Stimulated activated CD4-positive, alpha-beta T cell treated with anti-CD3 and anti-CD28 coated beads, Interleukin-4, amount 100 ng/mL, for 48 hours (primary cell): ENCODE measurements around the gene C17orf107.
A peak's percentile ranks its signal among the peaks of the same experiment; 100 is the strongest.

Experiments used
- DNase-seq, 2 donors: peaks; one replicate each; pipeline ENCODE4 v3.0.0-alpha.2; 2020; ENCODE audit warnings: low read depth in 2 of 2

Gene C17orf107

DNA sequence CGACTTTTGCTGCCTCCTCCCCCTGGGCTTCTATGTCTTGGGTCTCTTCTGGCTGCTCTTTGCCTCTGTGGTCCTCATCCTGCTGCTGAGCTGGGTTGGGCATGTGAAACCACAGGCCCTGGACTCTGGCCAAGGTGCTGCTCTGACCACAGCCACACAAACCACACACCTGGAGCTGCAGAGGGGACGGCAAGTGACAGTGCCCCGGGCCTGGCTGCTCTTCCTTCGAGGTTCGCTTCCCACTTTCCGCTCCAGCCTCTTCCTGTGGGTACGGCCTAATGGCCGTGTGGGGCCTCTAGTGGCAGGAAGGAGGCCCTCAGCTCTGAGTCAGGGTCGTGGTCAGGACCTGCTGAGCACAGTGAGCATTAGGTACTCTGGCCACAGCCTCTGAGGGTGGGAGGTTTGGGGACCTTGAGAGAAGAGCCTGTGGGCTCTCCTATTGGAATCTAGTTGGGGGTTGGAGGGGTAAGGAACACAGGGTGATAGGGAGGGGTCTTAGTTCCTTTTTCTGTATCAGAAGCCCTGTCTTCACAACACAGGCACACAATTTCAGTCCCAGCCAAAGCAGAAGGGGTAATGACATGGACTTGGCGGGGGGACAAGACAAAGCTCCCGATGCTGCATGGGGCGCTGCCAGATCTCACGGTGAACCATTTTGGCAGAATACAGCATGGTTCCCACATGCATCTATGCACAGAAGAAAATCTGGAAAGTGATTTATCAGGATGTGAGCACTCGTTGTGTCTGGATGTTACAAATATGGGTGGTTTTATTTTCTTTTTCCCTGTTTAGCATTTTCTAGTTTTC lies 35.0 kb downstream of the C17orf107 start:
- DNase-seq: no peak

- no peak for DNase-seq
These were observed 36.3 kb downstream of the C17orf107 start for GRCh38 chr17:4935650-4936049.

DNA sequence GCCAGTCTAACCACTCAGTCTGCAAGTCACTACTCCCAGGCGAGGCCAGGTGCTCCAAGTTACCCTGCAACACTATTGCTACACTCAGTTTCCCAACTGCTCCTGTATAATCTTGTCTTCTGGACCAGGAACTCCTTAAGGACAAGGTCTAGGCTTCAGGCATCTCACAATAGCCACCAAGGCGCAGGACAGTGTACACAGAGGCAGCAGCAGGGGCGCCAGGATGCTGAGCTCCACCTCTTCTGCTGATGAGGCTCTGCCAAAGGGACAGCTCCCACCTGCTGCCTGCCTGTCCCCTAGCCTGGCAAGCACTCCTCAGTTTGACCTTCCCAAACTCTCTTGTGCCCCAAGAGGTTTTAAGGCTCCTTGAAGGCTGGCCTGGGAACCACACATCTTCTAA lies 37.1 kb downstream of the C17orf107 start:
- DNase-seq: no peak

GRCh38 chr17:4937553-4937952 lies 38.2 kb downstream of the C17orf107 start:
- no peak for DNase-seq

DNA sequence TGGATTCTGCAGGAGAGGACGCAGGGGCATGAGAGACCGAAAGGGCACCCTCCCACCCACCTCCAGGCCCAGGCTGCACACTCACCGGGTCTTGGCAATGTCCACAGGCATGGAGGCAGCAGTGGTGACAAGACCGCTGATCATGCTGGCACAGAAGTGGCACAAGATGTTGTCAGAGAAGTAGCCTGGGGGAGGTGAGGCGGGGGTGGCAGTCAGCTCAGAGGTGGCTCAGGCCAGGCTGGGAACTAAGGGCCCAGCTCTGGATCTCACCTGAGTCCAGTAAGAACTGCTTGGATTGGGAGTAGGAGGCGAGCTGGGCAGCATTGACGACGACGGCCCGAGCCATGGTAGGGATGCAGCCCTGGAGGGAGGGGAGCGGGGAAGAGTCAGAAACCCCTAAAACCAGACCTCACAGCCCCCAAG lies 38.7 kb downstream of the C17orf107 start:
- no peak for DNase-seq

- DNase-seq: no peak
These were observed 39.6 kb downstream of the C17orf107 start for GRCh38 chr17:4938688-4939545.

DNA sequence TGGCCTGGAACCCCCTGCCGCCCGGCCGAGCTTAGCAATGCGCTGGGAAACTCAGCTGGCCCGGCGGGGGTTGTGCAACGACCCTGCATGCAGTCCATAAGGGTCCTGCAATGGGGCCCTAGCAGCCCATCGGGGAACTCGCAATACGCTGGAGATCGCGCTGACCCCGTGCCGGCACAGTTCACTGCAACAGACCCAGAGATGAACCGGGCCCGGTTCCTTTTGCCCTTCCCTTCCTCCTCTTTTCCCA lies 40.1 kb downstream of the C17orf107 start:
- DNase-seq: no peak

DNA sequence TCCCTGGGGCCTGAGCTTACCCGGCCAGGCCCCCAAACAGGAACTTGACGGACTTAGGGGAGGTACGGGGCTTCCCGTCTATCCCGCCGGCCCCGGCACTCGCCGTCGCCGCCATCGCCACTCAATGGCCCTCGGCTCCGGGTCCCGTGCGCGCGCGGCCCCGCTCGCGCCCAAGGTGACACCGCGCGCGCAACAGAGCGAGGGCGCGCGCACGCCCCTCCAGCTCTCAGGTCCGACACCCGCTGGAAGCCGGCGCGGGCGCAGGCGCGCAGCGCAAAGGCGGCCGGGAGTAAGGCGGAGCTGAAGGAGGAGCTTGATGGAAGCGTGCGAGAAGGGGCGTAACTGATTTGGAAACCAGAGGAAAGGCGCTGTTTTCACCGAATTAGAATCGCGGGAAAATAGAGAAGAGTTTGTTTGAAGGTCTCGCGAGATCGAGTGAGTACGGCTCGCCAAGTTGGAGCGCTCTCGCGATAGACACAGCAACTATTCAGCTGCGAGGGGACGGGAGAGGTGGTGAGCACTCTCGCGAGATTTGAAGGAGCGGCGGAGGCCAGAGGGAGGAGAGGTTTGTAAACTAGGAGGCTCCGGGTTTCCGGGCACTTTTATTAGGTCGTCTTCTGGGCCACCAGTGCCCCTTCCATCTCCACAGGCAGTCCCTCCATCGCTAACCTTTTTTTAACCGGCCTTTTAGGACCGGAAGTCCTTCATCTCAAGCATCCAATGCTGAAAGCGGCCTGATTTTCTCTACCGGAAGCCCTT lies 40.6 kb downstream of the C17orf107 start, which contains the start of the genes RNF167 and SLC25A11:
TSS of gene RNF167 (plus strand) at position 473 of the 759 bp plus-strand sequence. CDS start 642 bp downstream, outside the sequence.
TSS of gene SLC25A11 (minus strand) at position 251 of the 759 bp plus-strand sequence. CDS start at position 115, 136 bp downstream.
- peak; percentile 88 to 94 for DNase-seq

DNA sequence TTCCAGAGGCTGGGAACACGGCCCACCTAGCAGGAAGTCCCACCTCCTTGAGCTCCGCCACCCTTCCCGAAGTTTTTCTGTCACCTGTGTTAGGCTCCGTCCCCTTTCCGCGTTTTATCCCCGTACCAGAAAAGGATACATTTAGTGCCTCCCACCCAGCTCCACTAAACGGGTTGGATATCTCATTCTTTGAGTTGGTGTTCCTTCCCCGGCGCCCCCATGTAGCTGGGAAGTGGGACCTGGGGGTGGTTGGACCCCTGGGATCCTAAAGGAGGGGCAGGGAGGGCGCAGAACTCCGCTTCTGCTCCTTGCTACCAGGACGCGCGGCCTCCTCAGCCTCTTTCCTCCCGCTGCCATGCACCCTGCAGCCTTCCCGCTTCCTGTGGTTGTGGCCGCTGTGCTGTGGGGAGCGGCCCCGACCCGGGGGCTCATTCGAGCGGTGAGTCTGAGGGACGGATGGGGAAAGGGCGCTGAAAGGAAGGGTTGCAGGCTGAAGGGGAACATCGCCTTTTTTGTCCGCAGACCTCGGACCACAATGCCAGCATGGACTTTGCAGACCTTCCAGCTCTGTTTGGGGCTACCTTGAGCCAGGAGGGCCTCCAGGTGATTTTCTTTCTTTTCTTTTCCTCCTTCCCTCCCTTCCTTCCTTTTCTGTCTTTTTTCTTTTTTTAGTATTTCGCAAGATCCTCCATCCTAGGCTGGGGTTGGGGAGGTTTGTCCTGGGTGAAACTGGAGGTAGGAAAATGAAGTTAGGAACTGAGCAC lies 41.4 kb downstream of the C17orf107 start:
- DNase-seq: peak in 1 of 2 donors; percentile 32

DNA sequence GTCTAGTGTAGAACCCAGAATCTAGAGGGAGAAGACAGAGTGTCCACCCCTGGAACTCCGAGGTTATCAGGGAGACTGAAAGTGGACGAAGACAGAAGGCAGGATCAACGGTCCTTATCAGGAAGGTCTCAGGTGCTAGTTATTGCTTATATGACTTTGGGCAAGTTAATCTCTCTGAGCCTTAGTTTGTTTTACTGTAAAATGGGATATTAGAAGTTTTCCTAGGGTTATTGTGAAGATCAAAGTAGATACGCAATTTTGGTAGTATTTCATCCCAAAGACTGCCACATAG lies 41.9 kb downstream of the C17orf107 start:
- no peak for DNase-seq

- DNase-seq: no peak
These were observed 43.6 kb downstream of the C17orf107 start for GRCh38 chr17:4942760-4943508.

DNA sequence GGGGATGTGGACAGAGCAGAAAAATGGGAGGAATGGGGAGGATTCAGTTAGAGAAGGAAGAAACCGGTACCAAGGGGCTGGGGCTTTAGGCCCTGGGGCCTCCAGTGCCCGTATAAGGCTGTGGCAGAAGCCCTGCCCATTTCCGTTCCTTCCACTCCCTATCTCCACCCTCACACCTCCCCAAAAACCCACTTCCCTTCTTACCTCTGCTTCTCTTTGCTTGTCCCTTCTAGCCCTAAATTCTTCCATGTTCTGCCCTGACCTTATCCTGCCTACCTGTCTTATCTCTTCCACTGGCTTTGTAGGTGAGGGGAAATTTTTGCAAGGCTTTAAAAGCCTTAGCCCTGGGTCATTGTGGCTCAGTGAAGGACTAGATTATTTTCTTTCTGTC lies 44.8 kb downstream of the C17orf107 start:
- peak in 1 of 2 donors; percentile 36 for DNase-seq

DNA sequence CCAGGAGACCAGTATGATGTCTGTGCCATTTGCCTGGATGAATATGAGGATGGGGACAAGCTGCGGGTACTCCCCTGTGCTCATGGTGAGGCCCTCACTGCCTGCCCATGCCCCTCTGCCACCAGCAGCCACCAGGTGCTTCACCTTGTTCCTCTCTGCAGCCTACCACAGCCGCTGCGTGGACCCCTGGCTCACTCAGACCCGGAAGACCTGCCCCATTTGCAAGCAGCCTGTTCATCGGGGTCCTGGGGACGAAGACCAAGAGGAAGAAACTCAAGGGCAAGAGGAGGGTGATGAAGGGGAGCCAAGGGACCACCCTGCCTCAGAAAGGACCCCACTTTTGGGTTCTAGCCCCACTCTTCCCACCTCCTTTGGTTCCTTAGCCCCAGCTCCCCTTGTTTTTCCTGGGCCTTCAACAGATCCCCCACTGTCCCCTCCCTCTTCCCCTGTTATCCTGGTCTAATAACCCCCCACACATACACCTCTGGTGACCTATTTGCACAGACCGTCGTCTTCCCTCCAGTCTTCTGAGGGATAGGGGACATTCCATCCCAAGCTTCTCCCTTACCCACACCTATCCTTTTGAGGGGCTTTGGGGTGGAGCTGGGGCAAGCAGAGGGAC lies 45.3 kb downstream of the C17orf107 start:
- peak; percentile 21 to 28 for DNase-seq

DNA sequence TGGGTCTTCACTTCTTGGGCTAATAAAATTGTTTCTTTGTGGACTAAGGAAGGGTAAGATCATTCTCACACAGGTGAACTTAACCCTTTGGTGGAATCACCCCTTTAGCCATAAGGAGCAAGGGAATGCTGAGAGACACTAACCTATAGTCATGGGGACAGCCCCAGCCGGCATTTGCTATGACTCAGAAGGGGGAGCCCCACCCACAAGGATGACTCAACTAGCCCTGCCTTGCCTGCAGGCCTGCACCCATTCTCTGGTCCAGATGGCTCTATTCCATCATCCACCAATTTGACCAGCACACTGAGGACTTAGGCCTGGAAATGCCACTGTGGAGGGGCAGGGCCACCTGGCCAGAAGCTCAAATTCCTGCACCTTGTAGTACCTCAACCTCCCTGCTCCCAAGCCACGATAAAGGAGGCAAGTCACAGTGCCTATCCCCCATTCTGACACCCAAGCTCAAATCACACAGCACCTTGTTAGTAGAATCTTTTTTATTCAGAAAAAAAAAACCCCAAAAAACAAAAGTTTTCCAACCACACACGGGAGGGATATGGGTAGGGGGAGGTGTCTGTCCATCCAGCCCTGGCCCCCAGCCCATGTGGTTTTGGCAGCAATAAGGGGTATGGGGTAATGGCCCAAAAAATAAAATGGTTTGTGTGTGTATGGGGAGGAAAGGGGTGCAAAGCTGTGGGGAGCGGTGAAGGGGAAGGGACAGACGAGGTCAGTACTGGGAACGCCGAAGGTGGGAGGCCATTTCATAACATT lies 46.0 kb downstream of the C17orf107 start:
- DNase-seq: peak; percentile 73 to 86

DNA sequence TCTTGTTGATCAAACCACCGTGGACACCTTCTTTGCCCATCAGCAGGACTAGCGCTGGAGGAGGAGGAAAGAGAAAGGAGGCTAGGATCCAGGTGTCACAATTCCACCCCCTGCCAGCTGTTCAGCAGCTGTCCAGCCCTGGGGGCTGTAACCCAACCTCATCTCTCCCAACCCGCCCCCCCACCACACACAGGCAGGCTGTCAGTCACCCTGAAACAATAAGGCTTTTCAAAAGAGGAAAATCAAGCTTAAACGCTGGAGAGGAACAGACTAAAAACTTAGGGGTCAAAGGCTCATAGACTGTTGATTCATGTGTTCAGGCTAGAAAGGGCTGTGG lies 46.6 kb downstream of the C17orf107 start:
- no peak for DNase-seq

DNA sequence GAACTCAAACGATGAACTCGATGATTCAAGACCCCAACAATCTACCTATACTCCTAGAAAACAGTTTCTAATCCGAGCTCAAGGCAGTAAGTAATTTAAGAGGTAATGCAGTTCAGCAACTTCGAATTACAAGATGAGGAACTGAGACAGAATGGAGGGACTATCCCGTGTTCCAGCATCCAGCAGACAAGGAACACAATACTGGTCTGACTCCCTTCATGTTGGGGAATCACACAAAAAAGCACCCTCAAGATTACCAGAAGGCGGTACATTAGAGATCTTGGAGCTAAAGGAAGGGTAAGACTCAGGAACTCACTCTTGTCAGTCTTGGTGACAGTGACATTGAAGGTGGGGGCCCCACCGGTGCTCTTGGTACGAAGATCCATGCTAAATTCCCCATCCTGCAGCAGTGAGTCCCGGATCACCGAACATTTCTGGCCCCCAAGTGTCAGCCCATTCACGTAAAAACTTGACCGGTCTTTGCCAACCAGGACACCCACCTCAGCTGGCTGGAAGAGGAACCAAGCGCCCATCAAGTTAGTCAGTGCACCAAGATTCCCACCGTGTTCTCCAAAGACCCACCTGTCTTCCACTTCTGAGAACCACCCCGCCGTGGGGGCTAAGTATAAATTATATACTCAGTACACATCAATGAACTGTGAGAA lies 47.1 kb downstream of the C17orf107 start:
- DNase-seq: no peak

DNA sequence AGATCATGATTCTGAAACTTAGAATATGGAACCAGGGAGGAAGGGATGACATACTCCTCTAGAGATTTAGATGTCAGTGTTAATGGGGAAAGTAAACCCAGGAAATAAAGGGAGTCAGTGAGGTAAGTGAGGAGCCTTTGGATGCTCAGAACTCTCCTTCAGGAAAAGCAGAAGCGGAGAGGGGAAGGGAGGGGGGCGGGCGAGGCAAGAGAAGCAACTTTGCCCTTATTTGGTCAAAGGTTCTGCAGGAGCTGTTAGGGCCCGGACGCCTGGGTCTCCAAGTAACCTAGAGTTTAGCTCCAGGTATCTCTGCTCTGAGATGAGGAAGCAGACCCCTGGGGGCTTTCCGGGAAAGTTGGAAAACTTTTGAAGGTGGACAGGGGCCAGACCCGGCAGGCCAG lies 47.7 kb downstream of the C17orf107 start:
- no peak for DNase-seq

GRCh38 chr17:4947411-4948165 lies 48.3 kb downstream of the C17orf107 start:
- DNase-seq: peak; percentile 59 to 63
